ENCODE results near the gene FMNL1.

The FMNL1 gene

GRCh38 chr17:45221081-45222013 lies at the start of gene FMNL1:
FMNL1 (plus strand) TSS chr17:45221885; CDS start chr17:45222125, 240 bp downstream.
- DNase-seq (ENCODE audit: low spot score), result peak; percentile 69
- peaks cover 53% of the 10 kb centered on the region for H3K4me1 Mint-ChIP-seq (ENCODE audit: low read depth)
- H3K27me3 Mint-ChIP-seq (ENCODE audit: low read depth), result no peaks in the 10 kb centered on the region
- peak within 1 kb of the TSS; percentile 99 for H3K4me3 Mint-ChIP-seq
- peak within 1 kb of the TSS; percentile 98 for H3K27ac Mint-ChIP-seq
- H3K36me3 Mint-ChIP-seq (ENCODE audit: low read depth), result peaks cover 68% of the 10 kb centered on the region
- no peaks in the 10 kb centered on the region for H3K9me3 Mint-ChIP-seq

GRCh38 chr17:45172232-45172540 lies 49.5 kb upstream of the FMNL1 start:
- Mint-ChIP-seq H3K27ac (peak overlapping the region; percentile 88), H3K9me3 (no peaks in the 10 kb centered on the region), H3K4me3 (peak overlapping the region; percentile 12)

DNA sequence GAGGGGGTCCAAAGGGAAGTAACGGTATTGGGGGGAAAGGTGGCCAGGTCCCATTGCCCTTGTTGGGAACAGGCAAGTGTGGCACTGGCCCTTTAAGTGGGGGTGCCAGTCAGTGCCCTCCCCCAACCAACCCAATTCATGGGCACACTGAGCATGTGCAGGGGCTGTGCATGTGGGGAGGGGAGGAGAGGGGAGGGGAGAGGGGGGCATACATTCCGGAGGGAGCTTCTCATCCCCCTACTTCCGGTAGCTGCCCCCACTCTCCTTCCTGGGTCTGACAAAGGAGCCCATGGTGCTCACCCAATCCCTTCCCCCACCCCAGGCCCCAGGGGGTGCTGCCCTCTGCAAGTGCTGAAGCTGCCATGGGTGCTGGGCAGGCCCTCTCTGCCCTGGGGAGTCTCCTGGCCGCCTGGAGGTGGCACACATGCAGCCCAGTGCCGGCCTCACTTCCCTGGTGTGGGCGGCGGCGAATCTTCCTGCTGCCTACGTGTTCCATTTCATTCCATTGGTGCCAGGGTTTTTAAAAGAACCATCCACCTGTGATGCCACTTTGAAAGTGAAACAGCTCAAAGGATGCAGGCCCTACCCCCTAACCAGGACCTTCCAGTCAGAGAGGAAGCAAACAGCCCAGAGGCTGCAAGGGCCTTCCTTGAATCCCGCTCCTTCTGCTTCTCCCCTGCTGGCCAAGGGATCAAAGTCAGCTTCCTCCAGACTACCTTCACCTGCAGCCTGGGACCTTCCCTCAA lies 49.0 kb upstream of the FMNL1 start:
- H3K4me3 Mint-ChIP-seq, result peak overlapping the region; percentile 68
- no peaks in the 10 kb centered on the region for H3K9me3 Mint-ChIP-seq
- no peaks in the 10 kb centered on the region for H3K36me3 Mint-ChIP-seq (ENCODE audit: low read depth)
- H3K27ac Mint-ChIP-seq, result peak overlapping the region; percentile 88
- DNase-seq (ENCODE audit: low spot score), result peak; percentile 40
- H3K27me3 Mint-ChIP-seq (ENCODE audit: low read depth), result no peaks in the 10 kb centered on the region
- H3K4me1 Mint-ChIP-seq (ENCODE audit: low read depth), result peaks cover 24% of the 10 kb centered on the region

More at GRCh38 chr17:45172232-45172540, 49.5 kb upstream of the FMNL1 start:
- no peaks in the 10 kb centered on the region for H3K27me3 Mint-ChIP-seq (ENCODE audit: low read depth)
- peaks cover 24% of the 10 kb centered on the region for H3K4me1 Mint-ChIP-seq (ENCODE audit: low read depth)
- no peaks in the 10 kb centered on the region for H3K36me3 Mint-ChIP-seq (ENCODE audit: low read depth)
- no peak for DNase-seq (ENCODE audit: low spot score)

GRCh38 chr17:45175759-45176115 lies 45.9 kb upstream of the FMNL1 start:
- Mint-ChIP-seq H3K36me3 (ENCODE audit: low read depth) (no peaks in the 10 kb centered on the region), H3K27me3 (ENCODE audit: low read depth) (no peaks in the 10 kb centered on the region), H3K4me1 (ENCODE audit: low read depth) (peaks cover 22% of the 10 kb centered on the region), H3K4me3 (no peak overlapping the region), H3K9me3 (no peaks in the 10 kb centered on the region), H3K27ac (no peak overlapping the region)
- DNase-seq (ENCODE audit: low spot score), result no peak

GRCh38 chr17:45177563-45177962 lies 44.1 kb upstream of the FMNL1 start:
- no peak for DNase-seq (ENCODE audit: low spot score)
- no peak overlapping the region for H3K27ac Mint-ChIP-seq
- H3K27me3 Mint-ChIP-seq (ENCODE audit: low read depth), result no peaks in the 10 kb centered on the region
- peaks cover 10% of the 10 kb centered on the region for H3K4me1 Mint-ChIP-seq (ENCODE audit: low read depth)
- no peaks in the 10 kb centered on the region for H3K36me3 Mint-ChIP-seq (ENCODE audit: low read depth)
- H3K9me3 Mint-ChIP-seq, result no peaks in the 10 kb centered on the region
- H3K4me3 Mint-ChIP-seq, result no peak overlapping the region

GRCh38 chr17:45184144-45184543 lies 37.5 kb upstream of the FMNL1 start:
- Mint-ChIP-seq H3K36me3 (ENCODE audit: low read depth) (no peaks in the 10 kb centered on the region), H3K4me3 (no peak overlapping the region), H3K27ac (no peak overlapping the region), H3K9me3 (no peaks in the 10 kb centered on the region), H3K4me1 (ENCODE audit: low read depth) (no peaks in the 10 kb centered on the region), H3K27me3 (ENCODE audit: low read depth) (no peaks in the 10 kb centered on the region)
- DNase-seq (ENCODE audit: low spot score), result no peak

DNA sequence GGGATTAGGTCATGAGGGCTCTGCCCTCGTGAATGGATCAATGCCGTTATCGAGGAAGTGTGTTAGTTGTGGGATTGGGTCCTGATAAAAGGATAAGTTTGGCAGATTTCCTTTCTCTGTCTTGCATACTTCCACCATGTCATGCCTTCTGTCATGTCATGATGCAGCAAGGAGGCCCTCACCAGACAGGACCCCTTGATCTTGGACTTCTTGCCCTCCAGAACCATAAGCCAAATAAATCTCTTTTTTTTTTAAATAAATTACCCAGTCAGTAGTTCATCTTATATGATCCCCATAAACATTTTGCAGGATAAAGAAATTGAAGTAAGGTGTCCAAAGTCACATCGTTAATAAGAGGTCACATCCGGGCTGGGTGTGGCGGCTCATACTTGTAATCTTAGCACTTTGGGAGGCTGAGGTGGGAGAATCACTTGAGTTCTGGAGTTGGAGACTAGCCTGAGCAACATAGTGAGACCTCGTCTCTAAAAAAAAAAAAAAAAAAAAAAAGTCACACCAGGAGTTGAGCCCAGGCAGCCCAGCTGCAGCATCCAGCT lies 34.8 kb upstream of the FMNL1 start:
- Mint-ChIP-seq H3K9me3 (no peaks in the 10 kb centered on the region), H3K4me1 (ENCODE audit: low read depth) (no peaks in the 10 kb centered on the region), H3K36me3 (ENCODE audit: low read depth) (no peaks in the 10 kb centered on the region), H3K27ac (no peak overlapping the region), H3K4me3 (no peak overlapping the region), H3K27me3 (ENCODE audit: low read depth) (no peaks in the 10 kb centered on the region)
- DNase-seq (ENCODE audit: low spot score), result no peak

- Mint-ChIP-seq H3K4me3 (no peak overlapping the region), H3K9me3 (no peaks in the 10 kb centered on the region), H3K4me1 (ENCODE audit: low read depth) (no peaks in the 10 kb centered on the region), H3K27me3 (ENCODE audit: low read depth) (no peaks in the 10 kb centered on the region), H3K36me3 (ENCODE audit: low read depth) (no peaks in the 10 kb centered on the region), H3K27ac (no peak overlapping the region)
- no peak for DNase-seq (ENCODE audit: low spot score)
Observed at GRCh38 chr17:45189009-45189408, 32.7 kb upstream of the FMNL1 start.

- Mint-ChIP-seq H3K27me3 (ENCODE audit: low read depth) (no peaks in the 10 kb centered on the region), H3K9me3 (no peaks in the 10 kb centered on the region), H3K4me1 (ENCODE audit: low read depth) (no peaks in the 10 kb centered on the region), H3K27ac (no peak overlapping the region), H3K36me3 (ENCODE audit: low read depth) (no peaks in the 10 kb centered on the region), H3K4me3 (no peak overlapping the region)
- DNase-seq (ENCODE audit: low spot score), result no peak
Observed at GRCh38 chr17:45190503-45191255, 31.0 kb upstream of the FMNL1 start.

- Mint-ChIP-seq H3K4me1 (ENCODE audit: low read depth) (no peaks in the 10 kb centered on the region), H3K36me3 (ENCODE audit: low read depth) (no peaks in the 10 kb centered on the region), H3K27me3 (ENCODE audit: low read depth) (no peaks in the 10 kb centered on the region), H3K9me3 (no peaks in the 10 kb centered on the region), H3K27ac (no peak overlapping the region), H3K4me3 (no peak overlapping the region)
- no peak for DNase-seq (ENCODE audit: low spot score)
Observed at GRCh38 chr17:45195424-45195823, 26.3 kb upstream of the FMNL1 start.

- Mint-ChIP-seq H3K36me3 (ENCODE audit: low read depth) (no peaks in the 10 kb centered on the region), H3K27ac (no peak overlapping the region), H3K9me3 (no peaks in the 10 kb centered on the region), H3K4me1 (ENCODE audit: low read depth) (no peaks in the 10 kb centered on the region), H3K27me3 (ENCODE audit: low read depth) (no peaks in the 10 kb centered on the region), H3K4me3 (no peak overlapping the region)
- DNase-seq (ENCODE audit: low spot score), result no peak
Observed at GRCh38 chr17:45197108-45197507, 24.6 kb upstream of the FMNL1 start.

GRCh38 chr17:45197555-45198334 lies 23.9 kb upstream of the FMNL1 start:
- DNase-seq (ENCODE audit: low spot score), result peak; percentile 85
- H3K27me3 Mint-ChIP-seq (ENCODE audit: low read depth), result no peaks in the 10 kb centered on the region
- no peak overlapping the region for H3K27ac Mint-ChIP-seq
- no peaks in the 10 kb centered on the region for H3K36me3 Mint-ChIP-seq (ENCODE audit: low read depth)
- no peaks in the 10 kb centered on the region for H3K9me3 Mint-ChIP-seq
- H3K4me1 Mint-ChIP-seq (ENCODE audit: low read depth), result no peaks in the 10 kb centered on the region
- H3K4me3 Mint-ChIP-seq, result no peak overlapping the region

DNA sequence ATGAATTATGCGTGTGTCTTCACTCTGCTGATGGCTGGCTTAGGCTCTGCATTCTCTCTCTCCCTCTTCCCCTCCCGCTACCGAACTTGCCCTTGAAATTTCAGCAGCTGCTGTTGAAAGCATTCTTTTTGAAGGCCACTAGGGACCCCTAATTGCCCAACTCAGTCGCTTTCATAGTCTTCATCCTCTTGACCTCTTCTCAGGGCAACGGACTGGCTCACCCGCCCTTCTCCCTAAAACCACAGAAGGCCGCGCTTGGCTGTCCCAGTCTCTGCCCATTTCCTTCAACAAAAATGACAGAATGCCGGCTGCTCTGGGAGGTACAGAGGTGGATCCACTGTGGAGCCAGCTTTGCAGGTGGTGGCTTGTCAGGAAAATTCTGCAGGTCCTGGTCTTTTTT lies 21.0 kb upstream of the FMNL1 start:
- Mint-ChIP-seq H3K4me1 (ENCODE audit: low read depth) (no peaks in the 10 kb centered on the region), H3K36me3 (ENCODE audit: low read depth) (no peaks in the 10 kb centered on the region), H3K9me3 (no peaks in the 10 kb centered on the region), H3K27ac (no peak overlapping the region), H3K4me3 (no peak overlapping the region), H3K27me3 (ENCODE audit: low read depth) (no peaks in the 10 kb centered on the region)
- DNase-seq (ENCODE audit: low spot score), result no peak
